Loucy (cell line): Measurements from ENCODE around the gene IMMT.

Experiments used
- H2AFZ ChIP-seq: fragments of 200-600 bp; sonication (generic); 2 replicates; pipeline ENCODE4 v1.6.0; 2016; ENCODE audit warnings: antibody characterized with exemption, mild to moderate bottlenecking, low read length, moderate library complexity
- H3F3A ChIP-seq: fragments of 200-600 bp; 2 replicates; pipeline ENCODE4 v1.6.0; 2016; ENCODE audit warnings: antibody characterized with exemption, low read depth, mild to moderate bottlenecking
- H3K27me3 ChIP-seq: fragments of 200-600 bp; sonication (generic); 2 replicates; pipeline ENCODE4 v1.6.1; 2014; ENCODE audit warnings: low read length, mild to moderate bottlenecking; ENCODE audit not compliant: insufficient read depth, poor library complexity, severe bottlenecking
- H3K36me3 ChIP-seq: fragments of 200-600 bp; sonication (generic); 2 replicates; pipeline ENCODE4 v1.6.1; 2016; ENCODE audit warnings: low read length; ENCODE audit not compliant: insufficient read depth
- H3K4me1 ChIP-seq: fragments of 200-600 bp; sonication (generic); 2 replicates; pipeline ENCODE4 v1.5.1; 2014; ENCODE audit warnings: low read length, mild to moderate bottlenecking; ENCODE audit not compliant: insufficient read depth, poor library complexity, severe bottlenecking
- H3K4me2 ChIP-seq: fragments of 200-600 bp; sonication (generic); 2 replicates; pipeline ENCODE4 v1.6.0; 2014; ENCODE audit warnings: antibody characterized with exemption, low read length, low read depth, mild to moderate bottlenecking; ENCODE audit not compliant: poor library complexity, severe bottlenecking
- H3K4me3 ChIP-seq: fragments of 200-600 bp; sonication (generic); 2 replicates; pipeline ENCODE4 v1.5.1; 2014; ENCODE audit warnings: low read length, mild to moderate bottlenecking, mixed read lengths; ENCODE audit not compliant: poor library complexity, severe bottlenecking
- H3K79me2 ChIP-seq: fragments of 200-600 bp; sonication (generic); 2 replicates; pipeline ENCODE4 v1.6.1; 2014; ENCODE audit warnings: low read length; ENCODE audit not compliant: insufficient read depth
- H3K9ac ChIP-seq: fragments of 200-600 bp; sonication (generic); 2 replicates; pipeline ENCODE4 v1.6.0; 2014; ENCODE audit warnings: mild to moderate bottlenecking, low read depth, low read length, moderate library complexity; ENCODE audit not compliant: poor library complexity, severe bottlenecking
- H3K9me2 ChIP-seq: fragments of 200-600 bp; sonication (generic); replicated peaks from 2 replicates; pipeline ENCODE4 v1.6.1; 2016; ENCODE audit warnings: low read depth, low read length, mixed read lengths
- H3K9me3 ChIP-seq: fragments of 200-600 bp; sonication (generic); 2 replicates; pipeline ENCODE4 v1.6.1; 2014; ENCODE audit warnings: mild to moderate bottlenecking, antibody characterized with exemption, low read length, low read depth; ENCODE audit not compliant: insufficient read depth
- H4K20me1 ChIP-seq: fragments of 200-600 bp; sonication (generic); 2 replicates; pipeline ENCODE4 v1.6.0; 2014; ENCODE audit warnings: antibody characterized with exemption, low read length, mild to moderate bottlenecking; ENCODE audit not compliant: insufficient read depth, poor library complexity, severe bottlenecking
- EZH2phosphoT487 ChIP-seq: fragments of 200-600 bp; IDR thresholded peaks from 2 replicates; pipeline ENCODE4 v1.6.1; 2018; ENCODE audit warnings: antibody characterized with exemption, mild to moderate bottlenecking, moderate library complexity, borderline replicate concordance
- TF ChIP-seq, protein P1 (sequence below): fragments of 200-600 bp; sonication (generic); conservative IDR thresholded peaks from 2 replicates; pipeline ENCODE4 v1.5.1; 2014; ENCODE audit warnings: mild to moderate bottlenecking, antibody characterized with exemption, low read length

Gene IMMT

DNA sequence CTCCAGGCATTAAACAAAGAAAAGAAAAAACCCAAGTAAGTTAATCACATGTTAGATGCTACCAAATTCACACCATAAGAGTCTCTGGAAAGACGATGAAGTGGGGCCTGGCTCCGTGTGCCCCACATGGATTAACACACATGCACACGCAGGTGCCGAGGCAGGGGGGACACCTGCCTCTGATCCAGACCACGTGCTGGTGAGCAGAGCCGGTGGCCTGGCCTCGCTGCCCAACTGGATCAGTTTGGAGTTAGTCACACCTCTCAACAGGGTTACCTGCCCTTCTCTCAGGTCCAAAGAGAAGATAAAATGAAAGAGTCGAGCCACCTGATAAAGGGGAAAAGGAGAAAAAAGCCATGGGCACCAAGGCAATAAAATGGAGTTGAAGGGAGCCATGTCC lies 44.5 kb upstream of the IMMT start:
- Histone ChIP-seq H3K9me3 (no peaks in the 10 kb centered on the region), H3K27me3 (peaks cover 73% of the 10 kb centered on the region), H3F3A (no peaks in the 10 kb centered on the region), H3K4me3 (no peak overlapping the region), H4K20me1 (no peaks in the 10 kb centered on the region), H3K36me3 (no peaks in the 10 kb centered on the region), H3K9ac (no peak overlapping the region), H3K79me2 (no peaks in the 10 kb centered on the region), H3K4me2 (no peak overlapping the region), H2AFZ (no peak overlapping the region), H3K9me2 (no peaks in the 10 kb centered on the region), H3K4me1 (peaks cover 17% of the 10 kb centered on the region)
- TF ChIP-seq, protein P1, sequence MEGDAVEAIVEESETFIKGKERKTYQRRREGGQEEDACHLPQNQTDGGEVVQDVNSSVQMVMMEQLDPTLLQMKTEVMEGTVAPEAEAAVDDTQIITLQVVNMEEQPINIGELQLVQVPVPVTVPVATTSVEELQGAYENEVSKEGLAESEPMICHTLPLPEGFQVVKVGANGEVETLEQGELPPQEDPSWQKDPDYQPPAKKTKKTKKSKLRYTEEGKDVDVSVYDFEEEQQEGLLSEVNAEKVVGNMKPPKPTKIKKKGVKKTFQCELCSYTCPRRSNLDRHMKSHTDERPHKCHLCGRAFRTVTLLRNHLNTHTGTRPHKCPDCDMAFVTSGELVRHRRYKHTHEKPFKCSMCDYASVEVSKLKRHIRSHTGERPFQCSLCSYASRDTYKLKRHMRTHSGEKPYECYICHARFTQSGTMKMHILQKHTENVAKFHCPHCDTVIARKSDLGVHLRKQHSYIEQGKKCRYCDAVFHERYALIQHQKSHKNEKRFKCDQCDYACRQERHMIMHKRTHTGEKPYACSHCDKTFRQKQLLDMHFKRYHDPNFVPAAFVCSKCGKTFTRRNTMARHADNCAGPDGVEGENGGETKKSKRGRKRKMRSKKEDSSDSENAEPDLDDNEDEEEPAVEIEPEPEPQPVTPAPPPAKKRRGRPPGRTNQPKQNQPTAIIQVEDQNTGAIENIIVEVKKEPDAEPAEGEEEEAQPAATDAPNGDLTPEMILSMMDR: no peak
- no peak for TF ChIP-seq EZH2phosphoT487

DNA sequence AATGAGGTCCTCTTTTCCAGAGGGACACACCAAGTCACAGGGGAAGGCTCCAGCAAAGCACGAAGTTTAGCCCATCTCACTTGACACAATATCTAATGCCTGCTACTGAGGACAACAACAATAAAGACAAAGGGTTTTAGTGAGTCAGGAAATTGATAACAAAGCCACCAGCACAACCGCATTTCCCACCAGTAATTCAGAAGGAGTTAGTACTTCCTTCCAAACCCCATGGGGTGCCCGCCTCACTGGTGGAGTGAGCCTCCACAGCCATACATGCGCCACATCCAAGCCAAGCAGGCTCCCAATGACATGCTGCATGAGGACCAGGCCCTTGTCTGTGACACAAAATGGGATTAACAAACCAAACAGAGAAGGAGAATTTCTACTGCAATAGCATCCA lies 44.1 kb upstream of the IMMT start:
- no peaks in the 10 kb centered on the region for H3K9me2 ChIP-seq
- no peaks in the 10 kb centered on the region for H3K36me3 ChIP-seq
- H3K4me3 ChIP-seq: no peak overlapping the region
- peaks cover 17% of the 10 kb centered on the region for H3K4me1 ChIP-seq
- no peaks in the 10 kb centered on the region for H3K79me2 ChIP-seq
- no peaks in the 10 kb centered on the region for H4K20me1 ChIP-seq
- H3K9ac ChIP-seq: no peak overlapping the region
- H3K27me3 ChIP-seq: peaks cover 76% of the 10 kb centered on the region
- peak overlapping the region; percentile 2 for H3K4me2 ChIP-seq
- TF ChIP-seq EZH2phosphoT487: no peak
- TF ChIP-seq, protein P1: no peak
- H2AFZ ChIP-seq: no peak overlapping the region
- H3K9me3 ChIP-seq: no peaks in the 10 kb centered on the region
- no peaks in the 10 kb centered on the region for H3F3A ChIP-seq

DNA sequence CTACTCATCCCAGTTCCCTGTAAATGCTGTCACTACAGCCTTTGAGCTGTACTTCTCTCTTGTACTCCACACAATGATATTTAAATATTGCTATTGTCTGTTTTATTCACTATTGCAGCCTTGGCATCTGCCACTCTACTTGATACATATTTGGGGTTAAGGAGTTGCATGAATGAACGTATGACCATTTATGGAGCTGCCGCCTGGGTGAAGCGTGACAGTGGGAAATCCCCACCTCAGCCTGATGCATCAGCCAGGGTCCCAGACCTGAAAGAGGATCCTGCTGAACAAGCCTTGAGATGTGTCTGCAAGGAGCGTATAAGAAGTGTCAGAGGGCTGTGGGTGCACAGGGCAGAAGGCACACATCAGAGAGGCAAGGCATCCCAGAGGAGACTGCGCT lies 43.1 kb upstream of the IMMT start:
- H2AFZ ChIP-seq: no peak overlapping the region
- peaks cover 76% of the 10 kb centered on the region for H3K27me3 ChIP-seq
- H3F3A ChIP-seq: no peaks in the 10 kb centered on the region
- H3K4me3 ChIP-seq: no peak overlapping the region
- H3K79me2 ChIP-seq: no peaks in the 10 kb centered on the region
- no peaks in the 10 kb centered on the region for H3K9me2 ChIP-seq
- peaks cover 17% of the 10 kb centered on the region for H3K4me1 ChIP-seq
- no peak overlapping the region for H3K9ac ChIP-seq
- H4K20me1 ChIP-seq: no peaks in the 10 kb centered on the region
- H3K36me3 ChIP-seq: no peaks in the 10 kb centered on the region
- TF ChIP-seq, protein P1: no peak
- no peak for TF ChIP-seq EZH2phosphoT487
- H3K9me3 ChIP-seq: no peaks in the 10 kb centered on the region
- peak overlapping the region; percentile 2 for H3K4me2 ChIP-seq
